ENCODE results near the gene ASB2. TPM values are rescaled to one million over a fixed set of nuclear protein-coding genes. Genes with fewer than 3 reads are reported as not detected.

The ASB2 gene
- total RNA-seq, 2 donors from 2014 or later = 1.3 to 13.4 TPM

GRCh38 chr14:93943930-93944329, 32.4 kb downstream of the ASB2 start:
- no peak for TF ChIP-seq CTCF (IDR thresholded peaks at IDR 0.05)
- H3K9ac ChIP-seq (ENCODE audit: low read depth in 2 of 2, low read length in 2 of 2) = no peak overlapping the region
- intact Hi-C loops (cut with DNase I) = loop anchor here (10.0 kb wide), 1 partner anchor 181 kb away; the partner anchor contains the start of gene IFI27L2
- H3K27me3 ChIP-seq = no peaks in the 10 kb centered on the region
- no peaks in the 10 kb centered on the region for H3K9me3 ChIP-seq
- DNase-seq = no peak
- no peaks in the 10 kb centered on the region for H3K4me1 ChIP-seq
- no peak overlapping the region for H3K27ac ChIP-seq
- no peaks in the 10 kb centered on the region for H3K36me3 ChIP-seq
- H3K4me3 ChIP-seq = no peak overlapping the region

DNA sequence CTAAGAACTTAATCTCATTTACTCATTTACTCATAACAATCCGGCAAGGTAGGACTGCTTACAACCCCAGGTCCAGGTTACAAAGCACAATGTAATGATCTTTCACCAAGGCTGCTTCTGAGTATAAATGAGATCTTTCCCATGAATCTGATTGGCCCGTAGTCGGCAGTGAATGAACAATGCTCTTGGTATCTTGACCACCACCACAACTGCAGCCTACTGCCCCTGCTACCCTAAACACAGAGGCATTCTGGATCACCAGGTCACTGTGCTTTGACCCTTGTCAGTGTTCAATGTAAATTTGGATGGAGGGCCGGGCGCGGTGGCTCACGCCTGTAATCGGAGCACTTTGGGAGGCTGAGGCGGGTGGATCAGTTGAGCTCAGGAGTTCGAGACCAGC, 33.3 kb downstream of the ASB2 start:
- H3K36me3 ChIP-seq = no peaks in the 10 kb centered on the region
- TF ChIP-seq CTCF (IDR thresholded peaks at IDR 0.05) = no peak
- no peak overlapping the region for H3K4me3 ChIP-seq
- H3K4me1 ChIP-seq = no peaks in the 10 kb centered on the region
- H3K9me3 ChIP-seq = no peaks in the 10 kb centered on the region
- intact Hi-C loops (cut with DNase I) = loop anchor here (10.0 kb wide), 1 partner anchor 182 kb away; the partner anchor contains the start of gene IFI27L2
- H3K27me3 ChIP-seq = no peaks in the 10 kb centered on the region
- no peak overlapping the region for H3K9ac ChIP-seq (ENCODE audit: low read depth in 2 of 2, low read length in 2 of 2)
- H3K27ac ChIP-seq = no peak overlapping the region
- DNase-seq = no peak

- Histone ChIP-seq H3K27ac (no peak overlapping the region), H3K9ac (ENCODE audit: low read depth in 2 of 2, low read length in 2 of 2) (no peak overlapping the region), H3K9me3 (no peaks in the 10 kb centered on the region), H3K4me3 (no peak overlapping the region), H3K27me3 (no peaks in the 10 kb centered on the region), H3K36me3 (no peaks in the 10 kb centered on the region), H3K4me1 (no peaks in the 10 kb centered on the region)
- DNase-seq = no peak
- intact Hi-C loops (cut with DNase I) = loop anchor here (2.0 to 10.0 kb wide), 2 partner anchors 59 to 183 kb away; partner anchors contain the start of gene IFI27L2
- TF ChIP-seq CTCF (IDR thresholded peaks at IDR 0.05) = no peak
Observed at GRCh38 chr14:93941293-93941910, 35.0 kb downstream of the ASB2 start.

- intact Hi-C loops (cut with DNase I) = loop anchor here (2.0 to 10.0 kb wide), 2 partner anchors 60 to 184 kb away; partner anchors contain the start of gene IFI27L2
- no peak for TF ChIP-seq CTCF (IDR thresholded peaks at IDR 0.05)
- H3K9ac ChIP-seq (ENCODE audit: low read depth in 2 of 2, low read length in 2 of 2) = no peak overlapping the region
- no peak overlapping the region for H3K4me3 ChIP-seq
- DNase-seq = no peak
- no peak overlapping the region for H3K27ac ChIP-seq
- no peaks in the 10 kb centered on the region for H3K9me3 ChIP-seq
- no peaks in the 10 kb centered on the region for H3K4me1 ChIP-seq
- H3K27me3 ChIP-seq = no peaks in the 10 kb centered on the region
- H3K36me3 ChIP-seq = no peaks in the 10 kb centered on the region
Observed at GRCh38 chr14:93940437-93940836, 35.9 kb downstream of the ASB2 start.

- H3K4me1 ChIP-seq = no peaks in the 10 kb centered on the region
- no peaks in the 10 kb centered on the region for H3K9me3 ChIP-seq
- DNase-seq = peak; percentile 85
- intact Hi-C loops (cut with DNase I) = loop anchor here (2.0 to 10.0 kb wide), 2 partner anchors 61 to 185 kb away; partner anchors contain the start of gene IFI27L2
- peak overlapping the region; percentile 26 for H3K4me3 ChIP-seq
- H3K27me3 ChIP-seq = no peaks in the 10 kb centered on the region
- no peak overlapping the region for H3K9ac ChIP-seq (ENCODE audit: low read depth in 2 of 2, low read length in 2 of 2)
- TF ChIP-seq CTCF (IDR thresholded peaks at IDR 0.05) = peak; percentile 86
- H3K27ac ChIP-seq = no peak overlapping the region
- no peaks in the 10 kb centered on the region for H3K36me3 ChIP-seq
Observed at GRCh38 chr14:93939304-93940229, 36.8 kb downstream of the ASB2 start.
